Panc1 (cell line): ENCODE measurements around the gene L3MBTL3. TPM values are rescaled to one million over a fixed set of nuclear protein-coding genes. Genes with fewer than 3 reads are reported as not detected.

Source experiments
- ATAC-seq: fragments of 200-7000 bp; cut with Tn5 transposase; 2 replicates; pipeline ENCODE4 v1.9.1; 2020; ENCODE audit warnings: mild to moderate bottlenecking, moderate library complexity
- BruUV-seq: library from RNA; stranded (reverse); fragments of 400-500 nt; replicated peaks from 2 replicates; lab custom pipeline; 2021; lab: Mats Ljungman, UMichigan
- CTCF ChIA-PET: fragments of 300-600 bp; sonication (Branson Sonifier 250); formaldehyde crosslinking; loops from one replicate; lab custom pipeline; 2022; ENCODE audit warnings: antibody characterized with exemption; lab: Charles Lee
- POLR2A ChIA-PET: fragments of 300-600 bp; sonication (Branson Sonifier 250); formaldehyde crosslinking; loops from one replicate; lab custom pipeline; 2022; ENCODE audit warnings: antibody characterized with exemption; lab: Charles Lee
- DNase-seq: peaks from one replicate; pipeline ENCODE4 v3.0.0-alpha.2; 2010; ENCODE audit warnings: low read depth, low spot score
- H3K27ac ChIP-seq: 2 replicates; pipeline ENCODE4 v1.5.1; 2011; ENCODE audit warnings: mild to moderate bottlenecking, low read length, inconsistent platforms
- H3K27me3 ChIP-seq: fragments of 200-500 bp; sonication (Bioruptor generic); 2 replicates; pipeline ENCODE4 v1.6.0; 2014; ENCODE audit warnings: low read length, inconsistent platforms; ENCODE audit not compliant: control insufficient read depth, insufficient read depth
- H3K36me3 ChIP-seq: fragments of 200-500 bp; sonication (Bioruptor generic); 2 replicates; pipeline ENCODE4 v1.5.1; 2014; ENCODE audit warnings: inconsistent platforms, mild to moderate bottlenecking, low read length, moderate library complexity; ENCODE audit not compliant: control insufficient read depth, insufficient read depth
- H3K4me1 ChIP-seq: 2 replicates; pipeline ENCODE4 v1.5.1; 2011; ENCODE audit warnings: inconsistent platforms, mild to moderate bottlenecking, low read length, moderate library complexity; ENCODE audit not compliant: control insufficient read depth, insufficient read depth
- H3K4me3 ChIP-seq, 2 experiments: 2 replicates each; pipeline ENCODE4 v1.5.1; 2011 to 2012; ENCODE audit warnings: low read depth in 2 of 2, low read length in 2 of 2, mild to moderate bottlenecking in 2 of 2, inconsistent platforms in 1 of 2, moderate library complexity in 1 of 2
- H3K9me3 ChIP-seq: fragments of 200-500 bp; sonication (Bioruptor generic); 2 replicates; pipeline ENCODE4 v1.5.1; 2014; ENCODE audit warnings: low read depth, mild to moderate bottlenecking, inconsistent platforms, low read length, moderate library complexity; ENCODE audit not compliant: control insufficient read depth, insufficient read depth
- POLR2AphosphoS5 ChIP-seq: IDR thresholded peaks from 2 replicates; pipeline ENCODE4 v1.6.1; 2012; ENCODE audit warnings: mild to moderate bottlenecking, low read depth, low read length, moderate library complexity
- SIN3A ChIP-seq: IDR thresholded peaks from 2 replicates; pipeline ENCODE4 v1.6.1; 2012; ENCODE audit warnings: low read depth, mild to moderate bottlenecking, low read length, moderate library complexity, borderline replicate concordance; ENCODE audit not compliant: insufficient read depth
- TCF7L2 ChIP-seq: IDR thresholded peaks from 2 replicates; pipeline ENCODE4 v1.6.1; 2011; ENCODE audit warnings: mild to moderate bottlenecking, low read depth, low read length, inconsistent platforms
- in situ Hi-C: cut with HindIII; loops from 2 replicates; pipeline ENCODE4 v1.10.0; 2016; ENCODE audit warnings: low sequenced_read_pairs, low pct_unique_long_range_greater_than_20kb
- intact Hi-C: fragments of 100-400 bp; cut with micrococcal nuclease; formaldehyde crosslinking; loops from one replicate; pipeline ENCODE4 v1.10.0; 2022; ENCODE audit not compliant: unreplicated experiment
- total RNA-seq: library from RNA; stranded (reverse); gene quantifications from one replicate; pipeline ENCODE4 v1.2.1, GENCODE V29; 2021; ENCODE audit not compliant: unreplicated experiment
- TF ChIP-seq, protein P1 (sequence below), 2 experiments: IDR thresholded peaks; 2 replicates each; pipeline ENCODE4 v1.6.1; 2011 to 2012; ENCODE audit warnings: low read depth in 2 of 2, control low read depth in 1 of 2, low read length in 1 of 2, mild to moderate bottlenecking in 1 of 2, moderate library complexity in 1 of 2; ENCODE audit not compliant: insufficient read depth in 1 of 2
- TF ChIP-seq, protein P2 (sequence below): fragments of 450-650 bp; IDR thresholded peaks from 2 replicates; pipeline ENCODE4 v1.5.1; 2017; ENCODE audit warnings: mild to moderate bottlenecking

The L3MBTL3 gene
- total RNA-seq, 1 experiment from 2014 or later: 4.2 TPM

DNA sequence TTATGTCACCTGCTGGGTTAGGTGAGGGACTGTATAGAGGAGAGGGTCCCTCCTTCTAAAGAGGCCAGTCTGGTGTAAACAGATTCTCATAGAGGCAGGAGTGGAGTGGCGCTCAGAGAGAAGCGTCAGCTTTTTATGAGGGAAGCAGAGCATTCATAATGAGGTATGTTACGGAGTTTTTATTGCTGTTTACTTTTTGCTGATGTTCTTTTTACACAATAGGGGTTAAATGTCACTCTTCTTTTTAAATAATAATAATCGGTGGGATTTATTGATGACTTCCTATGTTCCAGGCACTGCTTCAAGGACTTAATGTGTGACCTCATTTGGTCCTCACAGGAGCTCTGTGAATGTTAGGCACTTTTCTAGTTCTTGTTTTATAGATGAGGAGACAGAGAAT, 79.9 kb downstream of the L3MBTL3 start:
- no peak for TF ChIP-seq TCF7L2
- no peak for TF ChIP-seq SIN3A
- TF ChIP-seq, protein P1, sequence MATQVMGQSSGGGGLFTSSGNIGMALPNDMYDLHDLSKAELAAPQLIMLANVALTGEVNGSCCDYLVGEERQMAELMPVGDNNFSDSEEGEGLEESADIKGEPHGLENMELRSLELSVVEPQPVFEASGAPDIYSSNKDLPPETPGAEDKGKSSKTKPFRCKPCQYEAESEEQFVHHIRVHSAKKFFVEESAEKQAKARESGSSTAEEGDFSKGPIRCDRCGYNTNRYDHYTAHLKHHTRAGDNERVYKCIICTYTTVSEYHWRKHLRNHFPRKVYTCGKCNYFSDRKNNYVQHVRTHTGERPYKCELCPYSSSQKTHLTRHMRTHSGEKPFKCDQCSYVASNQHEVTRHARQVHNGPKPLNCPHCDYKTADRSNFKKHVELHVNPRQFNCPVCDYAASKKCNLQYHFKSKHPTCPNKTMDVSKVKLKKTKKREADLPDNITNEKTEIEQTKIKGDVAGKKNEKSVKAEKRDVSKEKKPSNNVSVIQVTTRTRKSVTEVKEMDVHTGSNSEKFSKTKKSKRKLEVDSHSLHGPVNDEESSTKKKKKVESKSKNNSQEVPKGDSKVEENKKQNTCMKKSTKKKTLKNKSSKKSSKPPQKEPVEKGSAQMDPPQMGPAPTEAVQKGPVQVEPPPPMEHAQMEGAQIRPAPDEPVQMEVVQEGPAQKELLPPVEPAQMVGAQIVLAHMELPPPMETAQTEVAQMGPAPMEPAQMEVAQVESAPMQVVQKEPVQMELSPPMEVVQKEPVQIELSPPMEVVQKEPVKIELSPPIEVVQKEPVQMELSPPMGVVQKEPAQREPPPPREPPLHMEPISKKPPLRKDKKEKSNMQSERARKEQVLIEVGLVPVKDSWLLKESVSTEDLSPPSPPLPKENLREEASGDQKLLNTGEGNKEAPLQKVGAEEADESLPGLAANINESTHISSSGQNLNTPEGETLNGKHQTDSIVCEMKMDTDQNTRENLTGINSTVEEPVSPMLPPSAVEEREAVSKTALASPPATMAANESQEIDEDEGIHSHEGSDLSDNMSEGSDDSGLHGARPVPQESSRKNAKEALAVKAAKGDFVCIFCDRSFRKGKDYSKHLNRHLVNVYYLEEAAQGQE (IDR thresholded peaks at IDR 0.05; ENCODE audit: insufficient read depth in 1 of 2, low read depth in 2 of 2, low read length in 1 of 2): no peak
- TF ChIP-seq POLR2AphosphoS5: no peak
- TF ChIP-seq, protein P2, sequence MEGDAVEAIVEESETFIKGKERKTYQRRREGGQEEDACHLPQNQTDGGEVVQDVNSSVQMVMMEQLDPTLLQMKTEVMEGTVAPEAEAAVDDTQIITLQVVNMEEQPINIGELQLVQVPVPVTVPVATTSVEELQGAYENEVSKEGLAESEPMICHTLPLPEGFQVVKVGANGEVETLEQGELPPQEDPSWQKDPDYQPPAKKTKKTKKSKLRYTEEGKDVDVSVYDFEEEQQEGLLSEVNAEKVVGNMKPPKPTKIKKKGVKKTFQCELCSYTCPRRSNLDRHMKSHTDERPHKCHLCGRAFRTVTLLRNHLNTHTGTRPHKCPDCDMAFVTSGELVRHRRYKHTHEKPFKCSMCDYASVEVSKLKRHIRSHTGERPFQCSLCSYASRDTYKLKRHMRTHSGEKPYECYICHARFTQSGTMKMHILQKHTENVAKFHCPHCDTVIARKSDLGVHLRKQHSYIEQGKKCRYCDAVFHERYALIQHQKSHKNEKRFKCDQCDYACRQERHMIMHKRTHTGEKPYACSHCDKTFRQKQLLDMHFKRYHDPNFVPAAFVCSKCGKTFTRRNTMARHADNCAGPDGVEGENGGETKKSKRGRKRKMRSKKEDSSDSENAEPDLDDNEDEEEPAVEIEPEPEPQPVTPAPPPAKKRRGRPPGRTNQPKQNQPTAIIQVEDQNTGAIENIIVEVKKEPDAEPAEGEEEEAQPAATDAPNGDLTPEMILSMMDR: no peak
- no peak for DNase-seq
- in situ Hi-C loops (no loop called here), intact Hi-C loops (no loop called here)
- BruUV-seq: no TSS peak
- POLR2A ChIA-PET: no interaction called here
- Histone ChIP-seq H3K27me3 (no peaks in the 10 kb centered on the region), H3K4me3 (no peak overlapping the region), H3K9me3 (no peaks in the 10 kb centered on the region), H3K27ac (no peak overlapping the region), H3K36me3 (no peaks in the 10 kb centered on the region), H3K4me1 (no peaks in the 10 kb centered on the region)
- CTCF ChIA-PET: no interaction called here
- no peak for ATAC-seq

DNA sequence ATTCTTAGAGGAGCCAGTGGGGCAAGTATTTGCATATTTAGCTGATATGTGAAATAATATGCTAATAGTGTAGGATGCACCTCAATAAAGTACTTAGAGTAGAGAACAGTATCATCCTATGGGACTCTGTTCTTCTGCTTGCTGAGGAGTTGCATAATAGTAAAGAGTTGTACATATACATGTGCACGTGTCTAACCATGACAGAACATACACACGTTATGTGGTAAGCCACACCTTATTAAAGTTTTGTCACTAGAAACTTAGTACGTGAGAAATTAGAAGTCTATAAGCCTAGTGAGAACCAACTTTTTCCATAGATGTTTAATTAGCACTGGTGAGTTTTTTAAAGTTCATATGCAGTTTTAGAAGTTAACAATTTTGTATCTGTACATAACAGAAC, 80.7 kb downstream of the L3MBTL3 start:
- no peak overlapping the region for H3K4me3 ChIP-seq
- TF ChIP-seq, protein P1 (IDR thresholded peaks at IDR 0.05; ENCODE audit: insufficient read depth in 1 of 2, low read depth in 2 of 2, low read length in 1 of 2): no peak
- TF ChIP-seq SIN3A (no peak), POLR2AphosphoS5 (no peak), TCF7L2 (no peak)
- TF ChIP-seq, protein P2: no peak
- no peaks in the 10 kb centered on the region for H3K27me3 ChIP-seq
- POLR2A ChIA-PET: no interaction called here
- in situ Hi-C loops: no loop called here
- BruUV-seq: no TSS peak
- H3K9me3 ChIP-seq: no peaks in the 10 kb centered on the region
- no peaks in the 10 kb centered on the region for H3K4me1 ChIP-seq
- H3K36me3 ChIP-seq: no peaks in the 10 kb centered on the region
- DNase-seq (no peak), ATAC-seq (no peak)
- intact Hi-C loops: no loop called here
- CTCF ChIA-PET: no interaction called here
- no peak overlapping the region for H3K27ac ChIP-seq
